HepG2 (cell line): ENCODE data around the gene FABP1. TPM values are rescaled to one million over a fixed set of nuclear protein-coding genes. Genes with fewer than 3 reads are reported as not detected.

ENCODE experiments used
- BCL3 ChIP-seq: sonication (generic); formaldehyde crosslinking; IDR thresholded peaks from 2 replicates; pipeline ENCODE4 v1.5.1; 2020; ENCODE audit warnings: mild to moderate bottlenecking, missing genetic modification reagents, moderate library complexity
- CC2D1A ChIP-seq: sonication (generic); formaldehyde crosslinking; IDR thresholded peaks from 2 replicates; pipeline ENCODE4 v1.8.1; 2023; ENCODE audit warnings: mild to moderate bottlenecking, missing genetic modification reagents
- CENPBD1 ChIP-seq: sonication (generic); formaldehyde crosslinking; IDR thresholded peaks from 2 replicates; pipeline ENCODE4 v1.8.0; 2022; ENCODE audit warnings: missing genetic modification reagents, low read depth, mild to moderate bottlenecking, borderline replicate concordance
- DMAP1 ChIP-seq: IDR thresholded peaks from 2 replicates; pipeline ENCODE4 v1.6.1; 2016
- DZIP1 ChIP-seq: sonication (generic); formaldehyde crosslinking; IDR thresholded peaks from 2 replicates; pipeline ENCODE4 v1.5.0; 2020; ENCODE audit warnings: mild to moderate bottlenecking, missing genetic modification reagents
- FOXA1 ChIP-seq, 2 experiments: fragments of 450-650 bp in 1 of 2; sonication (generic) in 1 of 2; formaldehyde crosslinking in 1 of 2; IDR thresholded peaks; 2 replicates each; pipeline versions ENCODE4 v1.4.0 to v1.6.1; 2016 to 2020; ENCODE audit warnings: missing genetic modification reagents in 1 of 2
- HDAC6 ChIP-seq: fragments of 200-600 bp; sonication (generic); IDR thresholded peaks from 2 replicates; pipeline ENCODE4 v1.7.0; 2017; ENCODE audit warnings: mild to moderate bottlenecking, antibody characterized with exemption, low read length, low read depth
- HNF1B ChIP-seq: sonication (generic); formaldehyde crosslinking; IDR thresholded peaks from 2 replicates; pipeline ENCODE4 v1.5.1; 2020; ENCODE audit warnings: mild to moderate bottlenecking, moderate library complexity, missing genetic modification reagents
- MBNL3 ChIP-seq: fragments of 250-450 bp; sonication (Bioruptor Pico); conservative IDR thresholded peaks from 2 replicates; pipeline ENCODE4 v1.8.0; 2022; ENCODE audit warnings: mild to moderate bottlenecking, inconsistent platforms
- NFATC3 ChIP-seq: sonication (generic); formaldehyde crosslinking; IDR thresholded peaks from 2 replicates; pipeline ENCODE4 v1.5.1; 2020; ENCODE audit warnings: mild to moderate bottlenecking, missing genetic modification reagents
- RARA ChIP-seq: IDR thresholded peaks from 2 replicates; pipeline ENCODE4 v1.6.1; 2016; ENCODE audit warnings: missing genetic modification reagents, missing compliant biosample characterization
- RBFOX2 ChIP-seq: fragments of 200-400 bp; formaldehyde crosslinking; IDR thresholded peaks from 2 replicates; pipeline ENCODE4 v1.6.1; 2017; ENCODE audit warnings: low read depth, mild to moderate bottlenecking, low read length
- RELA ChIP-seq: sonication (generic); formaldehyde crosslinking; IDR thresholded peaks from 2 replicates; pipeline ENCODE4 v1.4.0; 2020; ENCODE audit warnings: missing genetic modification reagents
- SP2 ChIP-seq: sonication (generic); formaldehyde crosslinking; IDR thresholded peaks from 2 replicates; pipeline ENCODE4 v1.5.1; 2020; ENCODE audit warnings: mild to moderate bottlenecking, missing genetic modification reagents
- ZBTB7A ChIP-seq: sonication (generic); formaldehyde crosslinking; IDR thresholded peaks from 2 replicates; pipeline ENCODE4 v1.8.0; 2022; ENCODE audit warnings: mild to moderate bottlenecking, missing genetic modification reagents
- ZFP90 ChIP-seq: sonication (generic); formaldehyde crosslinking; IDR thresholded peaks from 2 replicates; pipeline ENCODE4 v1.8.0; 2022; ENCODE audit warnings: missing genetic modification reagents, mild to moderate bottlenecking, inconsistent platforms, borderline replicate concordance
- ZMAT5 ChIP-seq: sonication (generic); formaldehyde crosslinking; IDR thresholded peaks from 2 replicates; pipeline ENCODE4 v1.5.0; 2020; ENCODE audit warnings: mild to moderate bottlenecking, low read depth, missing genetic modification reagents, borderline replicate concordance
- ZNF331 ChIP-seq: sonication (generic); formaldehyde crosslinking; IDR thresholded peaks from 2 replicates; pipeline ENCODE4 v1.4.0; 2020; ENCODE audit warnings: missing genetic modification reagents
- ZNF451 ChIP-seq: sonication (generic); formaldehyde crosslinking; IDR thresholded peaks from 2 replicates; pipeline ENCODE4 v1.5.0; 2020; ENCODE audit warnings: mild to moderate bottlenecking, missing genetic modification reagents
- ZNF557 ChIP-seq: sonication (generic); formaldehyde crosslinking; IDR thresholded peaks from 2 replicates; pipeline ENCODE4 v1.4.0; 2020; ENCODE audit warnings: missing genetic modification reagents
- ZNF615 ChIP-seq: sonication (generic); formaldehyde crosslinking; IDR thresholded peaks from 2 replicates; pipeline ENCODE4 v1.5.0; 2020; ENCODE audit warnings: mild to moderate bottlenecking, missing genetic modification reagents, borderline replicate concordance
- ZNF766 ChIP-seq: sonication (generic); formaldehyde crosslinking; IDR thresholded peaks from 2 replicates; pipeline ENCODE4 v1.5.0; 2020; ENCODE audit warnings: missing genetic modification reagents, borderline replicate concordance
- ZNF768 ChIP-seq: sonication (generic); formaldehyde crosslinking; IDR thresholded peaks from 2 replicates; pipeline ENCODE4 v1.4.0; 2020; ENCODE audit warnings: missing genetic modification reagents
- ZNF841 ChIP-seq: sonication (generic); formaldehyde crosslinking; IDR thresholded peaks from 2 replicates; pipeline ENCODE4 v1.8.1; 2023; ENCODE audit warnings: missing genetic modification reagents, borderline replicate concordance
- polyA plus RNA-seq, 8 experiments: library from polyadenylated mRNA; depleted of rRNA in 3 of 8; stranded (reverse) in 7 of 8; unstranded in 1 of 8; fragments of >200 nt; fragmentation: Illumina TruSeq in 4 of 8; extraction: Trizol in 4 of 8; gene quantifications; 2 replicates each; pipeline versions ENCODE4 v1.2.1 to v1.2.3, GENCODE V29; 2011 to 2016; ENCODE audit warnings: low read depth in 4 of 8, missing spikeins in 1 of 8, mixed read lengths in 1 of 8; ENCODE audit not compliant: insufficient read depth in 1 of 8
- total RNA-seq, 5 experiments: library from RNA; depleted of rRNA; stranded (reverse); fragments of >200 nt; fragmentation: Illumina TruSeq; extraction: Trizol; gene quantifications; 2 replicates each; pipeline ENCODE4 v1.2.3, GENCODE V29; 2016; ENCODE audit warnings: low read depth in 1 of 5

The FABP1 gene
- total and polyA plus RNA-seq, 2 of the 13 experiments (the other 11 are each of a cell fraction or from before 2014, with no cell fraction given), result 644 to 1,608 TPM

GRCh38 chr2:88127888-88128653 is at the start of gene FABP1 (continued):
- peak; percentile 97 for TF ChIP-seq FOXA1 (IDR thresholded peaks at IDR 0.05)
- peak; percentile 97 for TF ChIP-seq FOXA1 (CRISPR knock-in tag; IDR thresholded peaks at IDR 0.05)
- peak; percentile 95 for TF ChIP-seq RELA (CRISPR knock-in tag)
- TF ChIP-seq ZNF841 (CRISPR knock-in tag), result peak; percentile 85
- TF ChIP-seq MBNL3 (CRISPR knock-in tag), result no peak
- no peak; the same call in 1 of the 2 replicates for TF ChIP-seq RBFOX2
- 0 out of 2 replicates have a peak, but pooled peaks have one; percentile 21 for TF ChIP-seq ZNF766 (CRISPR knock-in tag)
- TF ChIP-seq CC2D1A (CRISPR knock-in tag), result 0 out of 2 replicates have a peak, but pooled peaks have one; percentile 19
- no peak for TF ChIP-seq SP2 (CRISPR knock-in tag)
- peak; percentile 99 for TF ChIP-seq HNF1B (CRISPR knock-in tag)
- peak; percentile 48; the same call in 1 of the 2 replicates for TF ChIP-seq ZNF768
- TF ChIP-seq HDAC6, result peak; percentile 27; the same call in 1 of the 2 replicates
- peak; percentile 17; the same call in 1 of the 2 replicates for TF ChIP-seq ZFP90 (CRISPR knock-in tag)
- TF ChIP-seq ZNF615, result no peak; the same call in 1 of the 2 replicates
- peak; percentile 96 for TF ChIP-seq ZNF331
- TF ChIP-seq RARA (CRISPR knock-in tag), result peak; percentile 96
- 0 out of 2 replicates have a peak, but pooled peaks have one; percentile 72 for TF ChIP-seq ZNF451 (CRISPR knock-in tag)
- TF ChIP-seq BCL3 (CRISPR knock-in tag), result peak; percentile 34
- TF ChIP-seq ZMAT5, result no peak
- TF ChIP-seq CENPBD1 (CRISPR knock-in tag), result 0 out of 2 replicates have a peak, but pooled peaks have one; percentile 78
- peak; percentile 35 for TF ChIP-seq DMAP1 (CRISPR knock-in tag)
- TF ChIP-seq ZNF557, result no peak
- no peak for TF ChIP-seq ZBTB7A (CRISPR knock-in tag)
- TF ChIP-seq DZIP1, result no peak
- TF ChIP-seq NFATC3, result peak; percentile 35; the same call in 1 of the 2 replicates
